ENCODE results near the gene TOR3A.
"Not testable (repeated sequence)": the region's sequence is repeated elsewhere in the genome, so short reads cannot be mapped to it uniquely, and the experiment has no call there.

TOR3A gene

DNA sequence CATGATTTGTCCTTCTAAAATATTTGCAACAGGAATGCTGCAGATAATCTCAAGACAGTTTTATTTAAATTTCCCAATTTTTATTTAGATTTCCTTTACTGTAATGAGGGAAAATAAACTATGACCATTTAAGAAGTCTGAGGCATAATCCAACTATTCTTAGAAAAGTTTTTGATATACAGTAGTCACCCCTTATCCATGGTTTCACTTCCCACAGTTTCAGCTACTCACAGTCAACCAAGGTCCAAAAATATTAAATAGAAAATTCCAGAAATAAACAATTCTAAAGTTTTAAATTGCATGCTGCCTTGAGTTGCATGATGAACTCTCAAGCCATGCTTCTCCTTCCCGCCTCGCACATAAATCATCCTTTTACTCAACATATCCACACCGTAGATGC, 33.3 kb downstream of the TOR3A start:
- FAIRE-seq = no peak

DNA sequence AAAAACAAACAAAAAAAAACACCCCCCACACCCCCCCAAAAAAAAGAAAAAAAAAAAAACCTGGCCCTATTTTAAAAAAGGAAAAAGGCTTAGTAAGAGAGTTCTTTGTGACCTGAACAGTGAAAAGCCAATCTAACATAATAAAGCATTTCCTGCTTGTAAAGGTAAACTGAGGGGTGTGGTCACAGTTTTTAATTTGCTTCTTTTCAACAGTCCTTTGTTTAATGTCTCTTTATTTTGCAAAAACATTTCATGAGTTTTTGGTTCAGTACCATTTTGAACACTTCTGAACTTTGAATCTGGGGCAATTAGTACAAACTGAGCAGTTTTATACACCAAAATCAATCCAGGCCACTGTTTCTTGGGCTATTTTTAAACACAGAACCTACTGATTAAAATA, 37.6 kb downstream of the TOR3A start:
- FAIRE-seq = no peak

DNA sequence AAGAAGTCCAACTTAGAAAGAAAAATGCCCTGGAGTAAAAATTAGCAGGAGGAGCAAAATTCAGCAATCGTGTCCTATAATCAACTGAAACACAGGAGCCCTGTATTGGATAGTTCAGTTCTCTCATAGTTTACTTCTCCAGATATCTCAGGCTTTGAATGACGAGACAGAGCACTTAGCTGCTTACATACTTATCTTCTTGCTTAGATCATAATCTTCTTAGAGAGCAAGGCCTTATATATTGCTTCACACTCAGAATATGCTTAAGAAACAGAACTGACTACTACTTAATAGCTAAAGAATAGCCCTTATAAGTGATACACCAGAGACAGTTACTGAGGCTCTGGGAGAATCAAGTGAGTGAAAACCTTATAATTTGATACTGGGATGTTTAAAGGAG, 38.9 kb downstream of the TOR3A start:
- no peak for FAIRE-seq

DNA sequence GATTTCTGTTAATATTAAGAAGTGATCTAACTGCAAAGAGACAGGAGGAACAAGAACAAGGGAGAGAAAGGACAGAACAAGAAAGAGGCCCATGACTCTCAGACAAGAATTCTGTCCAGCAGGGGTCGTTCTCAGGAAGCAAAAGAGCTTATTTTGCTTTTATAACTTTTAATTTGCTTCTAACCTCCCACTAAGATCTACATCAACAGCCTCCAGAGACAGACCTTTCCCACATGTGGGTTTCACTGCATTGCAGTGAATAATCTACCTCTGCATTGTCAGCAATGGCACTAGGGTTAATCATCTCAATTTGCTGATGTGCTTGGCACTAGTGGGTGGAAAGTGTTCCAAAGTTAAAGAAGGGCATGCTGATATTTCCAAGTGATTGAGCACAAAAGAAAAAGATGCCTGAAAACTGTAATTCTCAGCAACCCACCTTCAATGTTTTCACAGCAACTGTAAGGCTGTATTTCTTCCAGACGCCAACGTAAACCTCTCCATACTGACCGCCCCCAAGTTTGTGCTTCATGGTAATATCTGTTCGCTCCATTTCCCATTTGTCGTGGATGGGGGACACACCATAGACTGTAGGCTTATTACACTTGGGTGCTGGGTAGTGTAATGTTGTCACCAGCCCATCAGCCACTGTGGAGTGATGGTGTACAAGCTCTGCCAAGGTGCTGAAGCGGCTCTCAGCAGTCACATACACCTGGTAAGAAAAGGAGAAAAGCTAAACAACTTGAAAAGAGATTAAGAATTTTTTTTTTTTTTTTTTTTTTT, 39.5 kb downstream of the TOR3A start:
- no peak for FAIRE-seq

DNA sequence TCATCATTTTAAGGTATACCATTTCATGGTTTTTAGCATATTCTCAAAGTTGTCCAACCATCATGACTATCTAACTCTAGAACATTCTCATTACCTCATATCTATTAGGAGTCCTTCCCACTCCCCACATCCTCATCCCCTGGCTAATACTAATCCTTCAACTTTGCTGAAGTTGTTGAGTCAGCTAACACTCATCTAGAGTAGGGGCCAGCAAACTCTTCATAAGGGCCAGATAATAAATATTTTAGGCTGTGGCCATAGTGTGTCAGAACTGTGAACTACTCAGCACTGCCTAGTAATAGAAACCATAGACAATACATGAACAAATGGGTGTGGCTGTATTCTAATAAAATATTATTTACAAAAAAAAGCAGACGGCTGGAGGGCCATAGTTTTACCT, 43.0 kb downstream of the TOR3A start:
- FAIRE-seq = no peak

DNA sequence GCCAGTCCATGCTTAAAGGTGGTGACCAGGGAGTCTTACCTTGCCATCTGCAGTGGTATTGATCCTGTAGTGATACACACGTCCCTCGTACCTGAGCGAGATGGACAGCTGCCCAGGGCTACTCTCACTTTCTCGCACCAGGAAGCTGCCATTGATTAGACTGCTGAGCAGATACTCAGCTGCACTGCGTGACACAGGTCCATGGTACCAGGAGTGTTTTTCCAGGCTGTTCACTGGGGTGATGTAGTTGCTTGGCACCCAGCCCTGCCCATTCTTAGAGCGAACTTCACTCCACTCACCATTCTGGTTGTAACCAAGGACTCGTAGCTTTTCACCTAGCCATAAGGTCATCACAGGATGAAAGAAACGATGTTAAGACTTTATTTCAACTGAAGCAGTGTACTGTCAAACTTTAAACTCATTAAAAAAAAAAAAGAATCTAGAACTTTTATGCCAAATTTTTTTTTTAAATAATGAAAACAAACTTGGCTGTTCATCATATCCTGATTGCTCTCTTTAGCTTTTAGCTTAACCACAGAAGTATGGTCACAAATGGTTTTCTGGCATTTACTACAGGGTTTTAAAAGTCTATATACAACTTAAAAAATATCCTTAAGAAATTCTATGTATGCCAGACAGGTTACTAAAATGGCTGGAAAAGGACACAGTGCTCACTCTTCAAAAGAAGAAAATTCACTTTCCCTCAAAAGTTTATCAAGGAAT, 44.6 kb downstream of the TOR3A start:
- FAIRE-seq = no peak

DNA sequence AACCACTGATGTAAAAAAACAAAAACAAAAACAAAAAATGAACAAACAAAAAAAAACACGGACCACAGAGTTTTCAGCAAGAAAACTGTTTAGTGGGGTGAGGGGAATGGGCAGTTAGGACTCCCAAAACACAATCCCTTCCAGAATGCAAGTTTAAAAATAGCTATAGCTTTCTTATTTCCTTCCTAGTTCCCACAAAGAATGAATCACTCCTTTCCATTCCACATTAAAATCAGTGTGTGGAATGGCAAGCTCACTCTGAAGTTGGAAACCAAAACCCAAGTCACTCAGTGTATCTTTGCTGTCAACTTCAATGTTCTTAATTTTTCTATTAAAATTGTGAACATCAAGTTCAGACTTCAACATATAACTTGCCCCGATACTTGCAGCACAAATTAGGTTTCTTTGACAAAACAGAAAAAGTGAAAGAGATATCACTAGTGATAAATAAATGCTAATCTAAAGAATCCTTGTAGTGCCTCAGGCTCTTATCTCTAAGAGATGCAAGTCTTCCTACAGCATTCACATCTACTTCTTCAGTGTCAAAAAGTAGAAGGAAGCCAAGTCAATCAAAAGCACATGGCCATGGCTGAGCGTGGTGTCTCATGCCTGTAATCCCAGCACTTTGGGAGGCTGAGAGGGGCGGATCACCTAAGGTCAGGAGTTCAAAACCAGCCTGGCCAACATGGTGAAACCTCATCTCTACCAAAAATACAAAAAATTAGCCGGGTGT, 45.5 kb downstream of the TOR3A start:
- FAIRE-seq = no peak

DNA sequence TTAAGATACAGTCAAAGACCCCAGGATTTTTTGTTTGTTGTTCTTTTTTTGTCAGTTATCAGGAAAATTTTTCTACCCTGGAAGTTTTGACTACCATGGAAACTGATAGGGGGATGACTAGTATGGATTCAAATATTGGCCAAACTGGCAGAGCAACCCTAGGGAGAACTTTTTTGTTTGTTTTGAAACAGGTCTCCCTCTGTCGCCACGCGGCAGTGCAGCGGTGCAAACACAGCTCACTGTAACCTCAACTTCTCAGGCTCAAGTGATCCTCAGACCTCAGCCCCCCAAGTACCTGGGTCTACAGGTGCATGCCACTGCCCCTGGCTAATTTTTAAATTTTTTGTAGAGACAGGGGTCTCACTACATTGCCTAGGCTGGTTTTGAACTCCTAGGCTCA, 46.6 kb downstream of the TOR3A start:
- FAIRE-seq = no peak

DNA sequence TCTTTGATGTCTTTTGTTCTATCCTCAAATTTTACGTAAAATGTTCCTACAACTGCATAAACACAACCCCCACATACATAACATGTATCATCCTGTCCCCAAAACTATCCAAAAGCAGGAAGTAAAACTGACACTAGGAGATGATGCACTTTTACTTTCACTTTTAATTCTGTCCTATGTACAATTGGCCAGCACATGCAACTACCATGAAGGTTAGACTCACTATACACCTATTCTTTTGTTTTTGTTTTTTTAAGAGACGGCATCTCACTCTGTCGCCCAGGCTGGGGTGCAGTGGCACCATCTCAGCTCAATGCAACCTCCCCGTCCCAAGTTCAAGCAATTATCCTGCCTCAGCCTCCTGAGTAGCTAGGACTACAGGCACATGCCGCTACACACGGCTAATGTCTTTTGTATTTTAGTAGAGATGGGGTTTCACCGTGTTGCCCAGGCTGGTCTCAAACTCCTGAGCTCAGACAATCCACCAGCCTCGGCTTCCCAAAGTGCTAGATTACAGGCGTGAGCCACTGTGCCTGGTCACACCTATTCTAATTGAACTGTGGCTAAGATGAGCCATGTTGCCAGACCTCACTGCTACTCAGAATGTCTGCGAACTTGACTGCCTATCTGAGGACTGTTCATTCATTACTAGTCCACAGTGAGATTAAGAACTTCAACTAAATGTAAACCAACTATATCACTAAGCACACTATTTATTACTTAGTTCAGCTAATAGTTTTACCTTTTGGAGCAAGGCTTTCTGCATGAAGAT, 48.0 kb downstream of the TOR3A start:
- no peak for FAIRE-seq

DNA sequence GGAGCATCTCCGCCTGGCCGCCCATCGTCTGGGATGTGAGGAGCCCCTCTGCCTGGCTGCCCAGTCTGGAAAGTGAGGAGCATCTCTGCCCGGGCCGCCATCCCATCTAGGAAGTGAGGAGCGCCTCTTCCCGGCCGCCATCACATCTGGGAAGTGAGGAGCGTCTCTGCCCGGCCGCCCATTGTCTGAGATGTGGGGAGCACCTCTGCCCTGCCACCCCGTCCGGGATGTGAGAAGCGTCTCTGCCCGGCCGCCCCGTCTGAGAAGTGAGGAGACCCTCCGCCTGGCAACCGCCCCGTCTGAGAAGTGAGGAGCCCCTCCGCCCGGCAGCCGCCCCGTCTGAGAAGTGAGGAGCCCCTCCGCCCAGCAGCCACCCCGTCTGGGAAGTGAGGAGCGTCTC, 53.3 kb downstream of the TOR3A start:
- not testable (repeated sequence) for FAIRE-seq

DNA sequence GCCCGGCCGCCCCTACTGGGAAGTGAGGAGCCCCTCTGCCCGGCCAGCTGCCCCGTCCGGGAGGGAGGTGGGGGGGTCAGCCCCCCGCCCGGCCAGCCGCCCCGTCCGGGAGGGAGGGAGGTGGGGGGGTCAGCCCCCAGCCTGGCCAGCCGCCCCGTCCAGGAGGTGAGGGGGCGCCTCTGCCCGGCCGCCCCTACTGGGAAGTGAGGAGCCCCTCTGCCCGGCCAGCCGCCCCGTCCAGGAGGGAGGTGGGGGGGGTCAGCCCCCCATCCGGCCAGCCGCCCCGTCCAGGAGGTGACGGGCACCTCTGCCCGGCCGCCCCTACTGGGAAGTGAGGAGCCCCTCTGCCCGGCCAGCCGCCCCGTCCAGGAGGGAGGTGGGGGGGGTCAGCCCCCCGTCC, 53.8 kb downstream of the TOR3A start:
- not testable (repeated sequence) for FAIRE-seq

DNA sequence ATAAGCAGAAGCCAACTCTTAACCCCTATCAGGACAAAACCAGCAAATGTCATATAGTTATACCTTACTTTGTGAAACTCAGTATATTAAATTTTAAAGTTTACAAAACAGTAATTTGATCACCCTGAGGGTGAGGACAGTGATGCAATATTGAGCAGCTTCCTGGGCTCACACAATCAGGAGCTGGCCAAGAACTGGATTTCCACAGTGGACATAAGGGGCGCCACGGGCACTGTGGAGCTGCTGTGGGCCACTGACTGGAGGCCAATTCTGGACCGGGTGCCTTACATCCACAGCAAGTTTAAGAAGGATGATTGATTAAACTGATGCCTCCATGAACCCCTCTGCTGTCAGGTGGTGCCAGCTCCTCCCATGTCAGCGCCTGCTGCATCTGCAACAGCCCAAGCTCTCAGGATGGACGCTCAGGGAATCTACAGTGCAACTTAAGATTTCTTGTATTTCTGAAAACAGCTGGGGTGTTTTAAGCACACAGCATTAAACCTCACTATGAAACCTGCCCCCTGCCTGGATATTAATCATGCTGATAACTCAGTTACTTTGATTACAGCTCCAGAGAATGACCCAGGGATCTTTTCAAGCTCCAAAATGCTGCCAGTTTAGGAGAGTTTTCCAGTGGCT, 55.9 kb downstream of the TOR3A start:
- no peak for FAIRE-seq

DNA sequence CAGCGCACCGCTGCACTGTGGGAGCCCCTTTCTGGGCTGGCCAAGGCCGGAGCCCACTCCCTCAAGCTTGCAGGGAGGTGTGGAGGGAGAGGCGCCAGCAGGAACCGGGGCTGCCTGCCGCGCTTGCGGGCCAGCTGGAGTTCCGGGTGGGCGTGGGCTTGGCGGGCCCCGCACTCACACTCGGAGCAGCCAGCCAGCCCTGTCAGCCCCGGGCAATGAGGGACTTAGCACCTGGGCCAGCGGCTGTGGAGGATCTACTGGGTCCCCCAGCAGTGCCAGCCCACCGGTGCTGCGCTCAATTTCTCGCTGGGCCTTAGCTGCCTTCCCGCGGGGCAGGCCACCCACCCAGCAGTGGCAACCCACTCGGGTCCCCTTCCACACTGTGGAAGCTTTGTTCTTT, 56.9 kb downstream of the TOR3A start:
- FAIRE-seq = not testable (repeated sequence)

DNA sequence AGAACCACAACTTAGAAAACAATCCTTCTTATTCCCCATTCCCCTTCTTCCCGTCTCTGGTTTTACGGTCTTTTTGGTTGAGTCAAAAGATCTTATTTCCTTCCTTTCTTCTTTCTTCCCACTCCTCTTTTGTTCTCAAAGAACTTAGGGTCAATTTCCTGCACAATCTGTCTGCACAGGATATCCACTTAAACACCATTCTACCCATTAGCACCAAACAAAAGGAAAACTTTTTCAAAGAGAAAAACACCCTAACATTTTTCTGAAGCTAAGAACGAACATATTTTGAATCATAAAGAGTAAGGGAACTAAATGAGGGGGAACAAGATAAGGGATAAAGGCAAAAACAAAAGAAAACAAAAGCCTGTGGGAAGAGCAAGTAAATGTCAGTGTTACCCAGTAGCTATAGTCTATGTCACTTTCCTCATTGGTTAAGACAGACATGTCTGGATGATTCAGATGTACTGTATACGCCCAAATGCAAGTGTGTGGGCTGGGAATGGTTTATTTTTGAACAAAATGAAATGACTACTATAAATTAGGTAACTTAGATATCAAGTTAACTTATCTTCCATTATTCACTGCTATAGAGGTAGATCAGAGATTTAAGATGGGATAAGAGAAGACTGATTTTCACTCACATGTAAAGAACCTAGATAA, 59.9 kb downstream of the TOR3A start:
- FAIRE-seq = no peak

DNA sequence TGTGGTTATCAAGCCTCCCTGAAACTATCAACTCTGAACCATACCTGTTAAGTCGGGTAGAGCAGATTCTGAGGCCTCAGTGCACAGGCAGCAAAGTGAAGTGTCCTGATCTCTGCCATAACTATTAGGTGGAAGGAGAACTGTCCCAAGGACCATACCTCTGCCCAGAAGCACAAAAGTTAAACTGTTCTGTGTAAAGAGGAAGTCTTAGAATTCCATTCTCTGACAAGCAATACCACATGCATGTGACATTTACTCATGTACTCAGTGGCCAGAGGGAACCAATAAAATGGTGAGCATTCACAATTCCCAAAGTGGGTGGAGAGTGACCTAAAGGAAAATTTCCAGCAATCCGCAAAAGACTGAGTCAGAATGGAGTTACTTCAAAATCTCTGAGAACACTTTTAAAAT, 61.0 kb downstream of the TOR3A start:
- no peak for FAIRE-seq

DNA sequence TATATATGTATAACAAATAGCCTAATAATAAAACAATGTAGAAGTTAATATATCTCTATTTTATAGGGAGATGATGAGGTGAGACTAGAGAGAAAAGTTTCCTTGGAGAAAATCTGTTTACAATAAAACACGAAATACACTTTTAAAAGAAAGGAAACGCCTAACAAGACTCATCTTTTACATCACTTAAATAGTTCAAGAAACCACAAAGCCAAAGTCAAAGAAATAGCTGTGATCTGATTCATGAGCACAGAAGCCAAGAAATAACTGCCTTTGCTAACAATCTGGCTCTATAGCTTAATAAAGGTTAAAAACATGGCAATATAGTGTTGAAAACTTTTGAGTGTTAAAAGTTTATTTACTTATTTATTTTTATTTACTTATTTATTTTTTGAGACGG, 61.5 kb downstream of the TOR3A start:
- no peak for FAIRE-seq

DNA sequence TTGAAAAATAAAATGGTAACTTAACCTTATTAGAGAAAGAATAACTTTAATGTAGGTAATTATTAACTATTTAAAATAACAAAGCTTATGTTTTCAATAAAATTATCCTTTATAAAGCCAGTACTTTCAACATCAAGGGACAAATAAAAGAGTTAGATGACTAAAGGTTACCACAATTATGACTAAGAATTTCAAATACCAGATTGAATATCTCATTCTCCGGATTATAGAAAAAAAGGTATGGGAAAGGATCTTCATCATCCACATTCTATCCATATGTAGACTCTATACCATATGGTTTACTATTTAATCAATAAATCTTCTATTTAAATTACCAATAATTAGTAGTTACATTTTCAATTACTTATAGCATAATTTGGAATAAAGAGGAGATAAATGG, 62.8 kb downstream of the TOR3A start:
- no peak for FAIRE-seq

DNA sequence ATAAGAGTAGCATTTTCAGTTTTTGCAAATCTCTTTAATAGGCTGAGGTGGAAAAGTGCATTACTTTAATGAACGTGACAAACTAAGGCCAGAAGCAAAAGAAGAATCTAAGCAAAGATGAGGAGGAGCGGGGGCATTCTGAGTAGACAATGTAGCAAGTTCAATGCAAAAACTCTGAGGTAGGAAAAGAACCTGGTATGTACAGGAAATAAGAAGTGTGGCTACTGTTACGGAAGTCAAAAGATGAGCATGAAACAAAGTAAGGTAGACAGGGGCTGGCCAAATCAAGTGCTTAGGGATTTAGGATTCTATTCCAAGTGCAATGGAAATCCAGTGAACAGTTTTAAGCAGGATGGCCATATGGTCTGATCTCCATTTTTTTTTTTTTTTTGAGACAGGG, 63.7 kb downstream of the TOR3A start:
- no peak for FAIRE-seq

Measured in A204.1 (cell line).